SK-N-SH (cell line): ENCODE measurements around the gene SSTR3. TPM values are rescaled to one million over a fixed set of nuclear protein-coding genes. Genes with fewer than 3 reads are reported as not detected.

Experiments used
- CTCF ChIA-PET: fragments of 300-600, 350-600 bp; formaldehyde crosslinking; extraction: SDS; loops from one replicate; lab custom pipeline; 2021; lab: Yijun Ruan, JAX
- POLR2A ChIA-PET: fragments of 350-600 bp; sonication (Branson Sonifier 250); formaldehyde crosslinking; extraction: SDS; loops from one replicate; lab custom pipeline; 2020; ENCODE audit warnings: antibody characterized with exemption, inconsistent platforms; lab: Yijun Ruan, JAX
- DNase-seq: peaks from one replicate; pipeline ENCODE4 v3.0.0; 2012
- H2AFZ ChIP-seq: fragments of 200-600 bp; sonication (generic); 2 replicates; pipeline ENCODE4 v1.8.1; 2016; ENCODE audit warnings: antibody characterized with exemption, mild to moderate bottlenecking, low read depth
- H3F3A ChIP-seq: fragments of 200-600 bp; sonication (generic); replicated peaks from 2 replicates; pipeline ENCODE3; 2016; ENCODE audit warnings: antibody characterized with exemption, mild to moderate bottlenecking; ENCODE audit not compliant: insufficient read depth
- H3K27ac ChIP-seq, 2 experiments: fragments of 200-500 bp in 1 of 2; fragments of 200-600 bp in 1 of 2; sonication (Bioruptor generic) in 1 of 2; sonication (generic), shearing (Covaris generic) in 1 of 2; 2 replicates each; pipeline versions ENCODE4 v1.5.1 to v1.6.1; 2014 to 2016; ENCODE audit warnings: low read depth in 2 of 2, inconsistent platforms in 1 of 2, low read length in 1 of 2, mild to moderate bottlenecking in 1 of 2, mixed read lengths in 1 of 2
- H3K27me3 ChIP-seq: fragments of 200-600 bp; sonication (generic), shearing (Covaris generic); 2 replicates; pipeline ENCODE4 v1.6.1; 2016; ENCODE audit warnings: mixed run types; ENCODE audit not compliant: insufficient read depth
- H3K36me3 ChIP-seq, 2 experiments: fragments of 200-500 bp in 1 of 2; fragments of 200-600 bp in 1 of 2; sonication (Bioruptor generic) in 1 of 2; sonication (generic) in 1 of 2; replicated peaks in 1 of 2; 2 replicates each; pipeline versions ENCODE3 to v1.5.1; 2014 to 2016; ENCODE audit warnings: low read length in 1 of 2, mild to moderate bottlenecking in 1 of 2; ENCODE audit not compliant: insufficient read depth in 2 of 2, control insufficient read depth in 1 of 2
- H3K4me1 ChIP-seq, 2 experiments: fragments of 200-500 bp in 1 of 2; fragments of 200-600 bp in 1 of 2; sonication (Bioruptor generic) in 1 of 2; sonication (generic), shearing (Covaris generic) in 1 of 2; 2 replicates each; pipeline versions ENCODE4 v1.5.1 to v1.6.1; 2014 to 2016; ENCODE audit warnings: low read depth in 1 of 2, low read length in 1 of 2, mixed run types in 1 of 2; ENCODE audit not compliant: insufficient read depth in 2 of 2, control insufficient read depth in 1 of 2
- H3K4me2 ChIP-seq: fragments of 200-600 bp; sonication (generic), shearing (Covaris generic); 2 replicates; pipeline ENCODE4 v1.6.1; 2017; ENCODE audit warnings: mixed run types
- H3K4me3 ChIP-seq, 2 experiments: fragments of 200-500 bp in 1 of 2; fragments of 200-600 bp in 1 of 2; sonication (Bioruptor generic) in 1 of 2; sonication (generic), shearing (Covaris generic) in 1 of 2; 2 replicates each; pipeline versions ENCODE4 v1.5.1 to v1.8.1; 2014 to 2016; ENCODE audit warnings: low read depth in 2 of 2, inconsistent platforms in 1 of 2, low read length in 1 of 2, mild to moderate bottlenecking in 1 of 2, mixed read lengths in 1 of 2, moderate library complexity in 1 of 2
- H3K79me2 ChIP-seq: fragments of 200-600 bp; sonication (generic); 2 replicates; pipeline ENCODE4 v1.8.1; 2017; ENCODE audit warnings: mild to moderate bottlenecking; ENCODE audit not compliant: insufficient read depth
- H3K9ac ChIP-seq: fragments of 200-600 bp; sonication (generic); 2 replicates; pipeline ENCODE4 v1.6.1; 2017; ENCODE audit warnings: mixed run types
- H3K9me2 ChIP-seq: fragments of 200-600 bp; sonication (generic); 2 replicates; pipeline ENCODE4 v1.6.1; 2017; ENCODE audit warnings: mixed run types
- H3K9me3 ChIP-seq: fragments of 200-600 bp; sonication (generic); 2 replicates; pipeline ENCODE4 v1.6.1; 2017; ENCODE audit warnings: mixed run types, mild to moderate bottlenecking, moderate library complexity
- H4K20me1 ChIP-seq: fragments of 200-600 bp; sonication (generic); 2 replicates; pipeline ENCODE4 v1.6.1; 2017; ENCODE audit warnings: mild to moderate bottlenecking, mixed run types; ENCODE audit not compliant: insufficient read depth
- EZH2phosphoT487 ChIP-seq: fragments of 200-600 bp; sonication (generic); IDR thresholded peaks from 2 replicates; pipeline ENCODE4 v1.6.1; 2017; ENCODE audit warnings: low read depth, mixed run types, mild to moderate bottlenecking, antibody characterized with exemption, moderate library complexity, borderline replicate concordance
- GABPA ChIP-seq: IDR thresholded peaks from 2 replicates; pipeline ENCODE4 v1.4.0; 2012; ENCODE audit warnings: low read depth, mild to moderate bottlenecking
- IRF3 ChIP-seq: fragments of 150-350 bp; IDR thresholded peaks from 2 replicates; pipeline ENCODE4 v1.6.1; 2016; ENCODE audit warnings: mild to moderate bottlenecking, low read depth, low read length
- JUND ChIP-seq: IDR thresholded peaks from 2 replicates; pipeline ENCODE4 v1.4.0; 2012
- MXI1 ChIP-seq: IDR thresholded peaks from 2 replicates; pipeline ENCODE4 v1.6.1; 2012; ENCODE audit warnings: mild to moderate bottlenecking, low read depth, low read length, improper control_type of control experiment
- NFIC ChIP-seq: IDR thresholded peaks from 2 replicates; pipeline ENCODE4 v1.4.0; 2012; ENCODE audit warnings: borderline replicate concordance
- NRF1 ChIP-seq: IDR thresholded peaks from 2 replicates; pipeline ENCODE4 v1.6.1; 2012; ENCODE audit warnings: low read depth, mild to moderate bottlenecking, low read length
- SMC3 ChIP-seq: IDR thresholded peaks from 2 replicates; pipeline ENCODE4 v1.6.1; 2012; ENCODE audit warnings: low read depth, low read length, improper control_type of control experiment
- USF2 ChIP-seq: fragments of 150-350 bp; IDR thresholded peaks from 2 replicates; pipeline ENCODE4 v1.6.1; 2017; ENCODE audit warnings: antibody characterized with exemption, low read length, low read depth, borderline replicate concordance
- WGBS: methylation state at CpG from one replicate; pipeline ENCODE4 v1.1.6; 2017; ENCODE audit warnings: low lambda C conversion rate; 5-methylcytosine and 5-hydroxymethylcytosine counted together
- polyA plus RNA-seq, 3 experiments: library from polyadenylated mRNA; depleted of rRNA; stranded (reverse); fragments of >200 nt; gene quantifications; 2 replicates each; pipeline ENCODE4 v1.2.3, GENCODE V29; 2012
- TF ChIP-seq, protein P1 (sequence below): IDR thresholded peaks from 2 replicates; pipeline ENCODE4 v1.6.1; 2012; ENCODE audit warnings: mild to moderate bottlenecking, low read depth, low read length, moderate library complexity
- TF ChIP-seq, protein P2 (sequence below): IDR thresholded peaks from 2 replicates; pipeline ENCODE4 v1.4.0; 2012; ENCODE audit warnings: low read depth, borderline replicate concordance

Gene SSTR3
- polyA plus RNA-seq, 1 of the 3 experiments (the other 2 are of a cell fraction) = not detected

GRCh38 chr22:37204045-37204655, 8.1 kb downstream of the SSTR3 start (continued):
- TF ChIP-seq, protein P1, sequence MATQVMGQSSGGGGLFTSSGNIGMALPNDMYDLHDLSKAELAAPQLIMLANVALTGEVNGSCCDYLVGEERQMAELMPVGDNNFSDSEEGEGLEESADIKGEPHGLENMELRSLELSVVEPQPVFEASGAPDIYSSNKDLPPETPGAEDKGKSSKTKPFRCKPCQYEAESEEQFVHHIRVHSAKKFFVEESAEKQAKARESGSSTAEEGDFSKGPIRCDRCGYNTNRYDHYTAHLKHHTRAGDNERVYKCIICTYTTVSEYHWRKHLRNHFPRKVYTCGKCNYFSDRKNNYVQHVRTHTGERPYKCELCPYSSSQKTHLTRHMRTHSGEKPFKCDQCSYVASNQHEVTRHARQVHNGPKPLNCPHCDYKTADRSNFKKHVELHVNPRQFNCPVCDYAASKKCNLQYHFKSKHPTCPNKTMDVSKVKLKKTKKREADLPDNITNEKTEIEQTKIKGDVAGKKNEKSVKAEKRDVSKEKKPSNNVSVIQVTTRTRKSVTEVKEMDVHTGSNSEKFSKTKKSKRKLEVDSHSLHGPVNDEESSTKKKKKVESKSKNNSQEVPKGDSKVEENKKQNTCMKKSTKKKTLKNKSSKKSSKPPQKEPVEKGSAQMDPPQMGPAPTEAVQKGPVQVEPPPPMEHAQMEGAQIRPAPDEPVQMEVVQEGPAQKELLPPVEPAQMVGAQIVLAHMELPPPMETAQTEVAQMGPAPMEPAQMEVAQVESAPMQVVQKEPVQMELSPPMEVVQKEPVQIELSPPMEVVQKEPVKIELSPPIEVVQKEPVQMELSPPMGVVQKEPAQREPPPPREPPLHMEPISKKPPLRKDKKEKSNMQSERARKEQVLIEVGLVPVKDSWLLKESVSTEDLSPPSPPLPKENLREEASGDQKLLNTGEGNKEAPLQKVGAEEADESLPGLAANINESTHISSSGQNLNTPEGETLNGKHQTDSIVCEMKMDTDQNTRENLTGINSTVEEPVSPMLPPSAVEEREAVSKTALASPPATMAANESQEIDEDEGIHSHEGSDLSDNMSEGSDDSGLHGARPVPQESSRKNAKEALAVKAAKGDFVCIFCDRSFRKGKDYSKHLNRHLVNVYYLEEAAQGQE = no peak
- TF ChIP-seq SMC3 = no peak

DNA sequence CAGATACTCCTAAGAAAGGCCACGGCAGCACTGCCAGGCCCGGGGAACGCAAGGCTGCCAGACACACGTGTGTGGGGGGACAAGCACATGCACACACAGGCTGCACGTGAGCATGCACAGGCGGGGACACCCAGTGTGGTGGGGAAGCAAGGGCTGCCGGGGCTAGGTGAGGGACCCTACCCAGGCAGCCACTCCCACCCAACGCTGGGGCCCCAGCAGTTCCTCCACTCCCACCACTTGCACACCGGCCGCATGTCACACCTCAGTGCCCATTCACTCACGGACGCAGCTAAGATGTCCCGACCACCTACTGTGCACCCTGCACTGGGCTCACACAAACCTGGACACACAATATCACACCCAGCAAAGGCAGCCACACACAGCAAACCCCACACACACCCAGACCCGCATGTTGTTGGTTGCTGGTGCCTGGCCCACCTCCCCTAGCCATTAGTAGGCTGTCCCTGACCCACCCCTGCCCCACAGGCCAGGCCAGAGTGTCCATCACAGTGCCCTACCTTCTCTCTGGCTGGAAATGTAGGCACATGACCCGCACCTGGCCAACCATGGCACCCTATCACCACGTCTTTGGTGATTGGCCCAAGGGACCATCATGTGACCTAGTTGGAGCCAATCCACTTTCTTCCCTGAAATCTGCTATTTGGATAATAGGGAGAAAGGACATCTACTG, 8.8 kb downstream of the SSTR3 start:
- no peak overlapping the region for H3K27ac ChIP-seq
- H3F3A ChIP-seq = no peaks in the 10 kb centered on the region
- CTCF ChIA-PET = no interaction called here
- H2AFZ ChIP-seq = no peak overlapping the region
- H3K36me3 ChIP-seq = no peaks in the 10 kb centered on the region
- no peaks in the 10 kb centered on the region for H4K20me1 ChIP-seq
- H3K4me2 ChIP-seq = no peak overlapping the region
- H3K4me1 ChIP-seq = peaks cover 0 to 4% of the 10 kb centered on the region in 2 experiments; a peak in 1 of 4 replicates
- POLR2A ChIA-PET = no interaction called here
- no peaks in the 10 kb centered on the region for H3K27me3 ChIP-seq
- DNase-seq = no peak
- H3K9ac ChIP-seq = no peak overlapping the region
- no peak overlapping the region for H3K4me3 ChIP-seq
- WGBS = 89% methylated on average over 11 of the region's 16 CpGs
- no peaks in the 10 kb centered on the region for H3K9me3 ChIP-seq
- H3K9me2 ChIP-seq = no peaks in the 10 kb centered on the region
- TF ChIP-seq NRF1 = no peak
- TF ChIP-seq IRF3 = no peak
- no peak for TF ChIP-seq EZH2phosphoT487
- TF ChIP-seq NFIC = no peak
- TF ChIP-seq, protein P1 = no peak
- TF ChIP-seq GABPA = no peak
- no peak for TF ChIP-seq JUND
- no peak for TF ChIP-seq MXI1
- TF ChIP-seq, protein P2, sequence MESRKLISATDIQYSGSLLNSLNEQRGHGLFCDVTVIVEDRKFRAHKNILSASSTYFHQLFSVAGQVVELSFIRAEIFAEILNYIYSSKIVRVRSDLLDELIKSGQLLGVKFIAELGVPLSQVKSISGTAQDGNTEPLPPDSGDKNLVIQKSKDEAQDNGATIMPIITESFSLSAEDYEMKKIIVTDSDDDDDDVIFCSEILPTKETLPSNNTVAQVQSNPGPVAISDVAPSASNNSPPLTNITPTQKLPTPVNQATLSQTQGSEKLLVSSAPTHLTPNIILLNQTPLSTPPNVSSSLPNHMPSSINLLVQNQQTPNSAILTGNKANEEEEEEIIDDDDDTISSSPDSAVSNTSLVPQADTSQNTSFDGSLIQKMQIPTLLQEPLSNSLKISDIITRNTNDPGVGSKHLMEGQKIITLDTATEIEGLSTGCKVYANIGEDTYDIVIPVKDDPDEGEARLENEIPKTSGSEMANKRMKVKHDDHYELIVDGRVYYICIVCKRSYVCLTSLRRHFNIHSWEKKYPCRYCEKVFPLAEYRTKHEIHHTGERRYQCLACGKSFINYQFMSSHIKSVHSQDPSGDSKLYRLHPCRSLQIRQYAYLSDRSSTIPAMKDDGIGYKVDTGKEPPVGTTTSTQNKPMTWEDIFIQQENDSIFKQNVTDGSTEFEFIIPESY = no peak
- TF ChIP-seq USF2 = no peak
- no peaks in the 10 kb centered on the region for H3K79me2 ChIP-seq
